Kasumi-1 (cell line): Measurements from ENCODE around the gene JAML.

Experiments
- DNase-seq, 2 experiments: peaks; one replicate each; lab custom pipeline; 2025; lab: John Stamatoyannopoulos, UW

The JAML gene

DNA sequence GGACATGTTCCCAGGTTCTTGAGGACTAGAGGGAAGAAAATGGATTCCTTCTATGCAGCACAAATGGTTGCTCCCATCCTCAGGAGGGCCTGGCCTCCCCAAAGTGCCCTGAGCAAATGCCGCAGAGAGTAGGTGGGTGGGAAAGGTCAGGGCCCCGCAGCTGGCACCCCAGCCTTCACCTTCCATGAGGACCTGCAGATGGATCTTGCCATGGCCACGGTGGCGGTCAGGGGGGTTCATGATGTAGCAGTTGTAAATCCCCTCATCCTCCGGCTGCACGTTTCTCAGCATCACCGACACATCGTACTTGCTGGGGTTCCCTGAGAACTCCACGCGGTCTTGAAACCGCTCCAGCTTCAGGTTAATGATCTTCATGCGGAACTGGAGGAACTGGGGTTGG, 56.9 kb downstream of the JAML start:
- no peak for DNase-seq

DNA sequence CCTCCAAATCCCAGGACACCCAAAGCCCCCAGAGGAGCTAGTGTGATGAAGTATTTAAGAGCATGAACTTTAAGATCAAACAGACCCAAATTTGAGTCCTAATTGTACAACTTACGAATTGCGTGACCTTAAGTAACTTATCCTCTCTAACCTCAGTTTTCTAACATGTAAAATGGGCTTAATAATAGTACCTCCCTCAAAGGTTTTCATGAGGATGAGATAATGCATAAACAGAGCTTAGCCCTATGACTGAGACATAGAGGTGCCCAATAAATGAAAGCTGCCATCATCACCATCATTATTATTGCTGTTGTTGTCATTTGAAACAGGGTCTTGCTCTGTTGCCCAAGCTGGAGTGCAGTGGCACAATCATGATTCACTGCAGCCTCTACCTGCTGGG, 57.6 kb downstream of the JAML start:
- no peak for DNase-seq

DNA sequence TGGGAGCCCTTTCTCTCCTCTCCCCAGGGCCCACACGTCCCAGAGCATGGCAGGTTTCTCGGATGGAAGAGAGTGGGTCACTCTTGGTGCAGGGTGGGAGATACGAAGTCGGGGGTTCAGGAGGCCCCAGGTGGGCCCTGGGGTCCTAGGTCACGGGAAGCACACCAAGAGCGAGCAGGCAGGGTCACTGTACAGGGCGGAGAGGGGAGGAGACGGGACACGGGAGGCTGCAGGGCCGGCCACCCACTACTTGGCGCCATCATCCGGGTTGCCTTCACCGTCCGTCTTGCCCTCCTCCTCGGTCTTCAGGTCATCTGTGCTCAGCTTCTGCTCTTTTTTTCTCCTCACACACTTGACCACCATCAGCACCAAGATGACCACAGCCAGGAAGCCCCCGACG, 58.2 kb downstream of the JAML start:
- DNase-seq: no peak

GRCh38 chr11:118164885-118165284, 59.9 kb downstream of the JAML start:
- DNase-seq: no peak

DNA sequence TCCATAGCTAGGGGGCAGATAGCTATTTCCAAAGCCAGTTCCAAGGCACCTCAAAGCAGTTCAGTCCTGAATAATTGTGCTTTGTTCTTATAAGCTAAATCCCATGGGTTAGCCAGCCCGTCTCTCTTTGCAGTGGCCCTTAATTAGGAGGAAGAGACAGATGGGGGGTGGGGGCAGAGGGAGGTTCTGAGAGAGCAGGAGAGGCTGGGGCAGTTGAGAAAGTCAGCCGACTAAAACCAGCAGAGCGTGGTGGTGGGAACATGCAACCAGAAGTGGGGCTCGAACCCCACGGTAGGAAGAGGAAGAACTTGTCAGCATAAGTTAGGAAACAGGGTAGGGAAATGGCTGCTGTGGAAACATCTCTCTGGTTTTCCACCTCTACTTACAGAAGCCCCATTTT, 61.3 kb downstream of the JAML start:
- no peak for DNase-seq

GRCh38 chr11:118162846-118163245, 62.0 kb downstream of the JAML start:
- no peak for DNase-seq

GRCh38 chr11:118161786-118162185, 63.0 kb downstream of the JAML start:
- no peak for DNase-seq

GRCh38 chr11:118157186-118157895, 67.5 kb downstream of the JAML start:
- DNase-seq: no peak

GRCh38 chr11:118156531-118157185, 68.2 kb downstream of the JAML start:
- DNase-seq: peak in 1 of 2 experiments; percentile 10

DNA sequence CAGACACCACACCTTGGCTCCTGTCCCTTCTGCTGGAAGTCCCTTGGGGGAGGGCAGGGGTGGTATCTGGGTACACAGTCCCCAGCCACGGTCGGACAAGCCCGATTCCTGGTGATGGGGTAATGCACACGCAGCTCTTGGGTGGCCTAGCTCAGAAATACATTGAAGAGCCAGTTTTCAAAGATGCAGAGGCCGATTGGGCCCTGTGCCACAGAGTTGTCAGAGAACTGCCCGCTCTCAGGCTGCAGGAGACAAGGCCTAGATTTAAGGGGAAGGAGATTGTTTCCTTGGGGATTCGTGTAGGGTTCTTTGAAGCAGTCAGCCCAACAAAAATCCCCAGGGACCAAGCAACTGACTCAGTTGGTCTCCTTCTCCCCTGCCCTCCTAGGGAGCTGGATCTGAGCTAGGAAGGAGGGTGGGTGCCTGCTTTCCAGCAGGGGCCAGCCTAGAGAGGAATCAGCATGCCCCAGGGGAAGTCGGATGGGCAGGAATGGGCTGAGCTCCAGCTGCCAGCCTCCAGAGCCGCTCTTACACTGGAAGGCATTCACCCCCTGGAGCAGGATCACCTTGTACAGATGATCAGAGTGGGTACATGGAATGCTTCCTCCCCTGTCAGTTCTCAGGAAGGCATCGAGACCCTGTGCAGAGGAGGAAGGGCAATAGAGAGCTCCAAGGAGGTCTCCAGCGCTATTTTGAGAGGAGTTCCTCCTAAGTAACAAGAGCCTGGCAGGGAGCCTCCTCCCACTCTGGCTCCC, 68.9 kb downstream of the JAML start:
- no peak for DNase-seq

DNA sequence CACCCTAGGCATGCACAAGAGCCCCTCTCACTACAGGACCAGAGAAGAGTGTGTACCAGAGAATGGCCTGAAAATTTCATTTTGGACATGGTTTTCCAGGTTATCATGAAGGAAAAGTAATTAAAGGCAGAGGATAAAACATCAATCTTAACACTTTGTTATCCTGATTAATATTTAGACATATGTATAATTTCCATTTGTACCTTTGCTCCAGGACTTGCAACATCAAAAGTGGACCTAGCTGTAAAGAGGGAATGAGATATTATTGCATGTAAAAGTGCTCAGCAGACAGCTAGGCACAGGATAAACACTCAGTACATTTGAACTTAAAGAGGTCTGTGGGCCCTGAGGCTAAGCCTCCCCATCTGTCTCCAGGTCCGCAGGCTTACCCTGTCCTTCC, 70.2 kb downstream of the JAML start:
- no peak for DNase-seq

GRCh38 chr11:118153976-118154375, 70.8 kb downstream of the JAML start:
- no peak for DNase-seq

DNA sequence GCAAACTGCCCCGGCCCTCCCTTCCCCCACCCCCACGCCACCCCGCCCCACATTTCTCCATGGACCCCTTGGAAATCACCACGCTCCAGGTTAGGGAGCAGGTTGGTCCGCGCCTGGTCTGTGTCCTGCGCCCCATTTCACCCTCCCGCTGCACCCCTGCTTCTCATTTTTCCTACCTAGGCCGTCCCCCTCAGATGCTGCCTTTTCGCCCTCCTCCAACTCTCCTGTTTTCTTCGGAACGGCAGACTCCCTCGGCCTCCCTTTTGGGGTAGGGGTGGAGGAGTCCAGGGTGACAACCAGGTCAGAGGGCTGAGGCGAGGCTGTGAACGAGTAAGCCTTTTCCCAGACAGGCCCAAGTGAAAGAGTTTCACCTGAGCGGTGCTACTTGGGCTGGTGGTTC, 71.3 kb downstream of the JAML start:
- no peak for DNase-seq

- peak; percentile 34 to 60 for DNase-seq
Observed at GRCh38 chr11:118152552-118153471, 72.0 kb downstream of the JAML start, which contains the start of gene SCN4B. SCN4B (minus strand) TSS chr11:118152823; CDS start chr11:118152673, 150 bp downstream.

- DNase-seq: no peak
Observed at GRCh38 chr11:118152020-118152551, 72.7 kb downstream of the JAML start.

DNA sequence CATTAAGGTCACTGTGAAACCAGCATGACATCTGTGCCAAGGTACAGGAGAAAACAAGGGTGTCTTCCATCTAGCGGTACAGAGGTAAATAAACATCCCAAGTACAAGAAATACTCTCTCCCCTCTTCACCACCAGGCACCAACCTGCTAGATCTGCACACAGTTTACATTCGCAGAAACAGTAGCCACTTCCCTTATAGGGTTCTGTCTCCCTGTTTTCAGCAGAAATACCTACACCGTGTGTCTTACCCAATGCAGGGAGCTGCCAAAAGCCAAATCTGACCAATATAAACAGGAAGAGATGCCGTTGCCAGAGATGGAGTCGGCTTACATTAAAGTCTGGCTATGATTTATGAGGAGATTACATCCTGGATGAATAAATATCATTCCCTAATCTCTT, 73.4 kb downstream of the JAML start:
- no peak for DNase-seq

DNA sequence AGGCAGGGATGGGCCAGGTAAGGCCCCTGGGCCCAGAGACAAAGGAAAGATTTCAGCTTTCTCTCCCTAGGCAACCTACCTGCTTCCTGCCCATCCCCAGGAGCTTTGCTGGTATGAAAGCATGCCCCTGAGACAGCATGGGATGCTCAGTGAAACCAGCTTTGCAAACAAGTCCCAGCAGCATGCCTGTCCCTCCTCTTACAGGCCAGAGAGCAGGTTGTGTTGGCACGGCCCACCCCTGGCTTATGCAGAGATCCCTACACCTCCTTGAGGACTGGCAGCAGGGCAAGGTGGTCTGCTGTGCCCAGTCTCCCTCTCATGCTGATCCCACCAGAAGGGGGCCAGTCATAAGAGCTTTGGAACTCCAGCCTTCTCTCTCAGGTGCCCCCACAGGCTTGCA, 75.3 kb downstream of the JAML start:
- no peak for DNase-seq

DNA sequence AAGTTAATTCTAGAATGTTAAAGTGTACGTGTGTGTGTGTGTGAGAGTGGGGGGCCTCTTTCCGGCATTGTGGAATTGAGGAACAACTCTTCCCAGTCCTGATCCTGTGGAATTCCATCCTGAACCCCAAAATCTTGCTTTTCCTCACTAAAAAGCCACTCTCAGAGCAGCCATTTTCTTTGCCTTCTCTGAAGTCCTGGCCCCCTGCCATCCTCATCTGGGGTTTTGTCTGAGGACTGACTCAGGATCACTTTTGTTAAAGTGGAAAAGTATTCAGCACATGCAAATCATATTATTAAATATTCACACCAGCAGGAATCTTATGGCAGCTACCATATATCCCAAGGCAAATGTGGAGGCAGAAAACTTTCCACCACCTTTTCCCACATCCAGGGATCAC, 76.0 kb downstream of the JAML start:
- no peak for DNase-seq

- no peak for DNase-seq
Observed at GRCh38 chr11:118148240-118148639, 76.6 kb downstream of the JAML start.

DNA sequence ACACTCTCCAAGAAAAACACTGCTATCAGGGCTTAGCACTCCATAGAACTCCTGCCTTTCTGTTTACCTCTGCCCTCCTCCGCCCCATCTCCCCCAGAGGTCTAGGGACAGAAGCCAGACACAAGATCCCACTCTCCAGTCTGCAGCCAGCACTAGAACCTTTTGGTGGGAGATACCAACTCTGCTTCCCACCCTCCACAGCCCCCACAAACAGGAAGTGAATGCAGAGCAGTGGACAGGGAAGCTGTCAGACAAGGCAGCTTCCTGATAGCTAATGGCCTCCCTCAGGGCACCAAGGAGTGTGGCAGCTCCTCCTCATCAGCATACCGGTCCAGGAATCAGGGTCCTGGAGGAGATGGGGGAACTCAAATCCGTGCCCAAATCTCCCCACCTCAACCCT, 77.3 kb downstream of the JAML start:
- DNase-seq: no peak

GRCh38 chr11:118146554-118146953, 78.3 kb downstream of the JAML start:
- DNase-seq: no peak
